Liver (tissue), 3 donors: ENCODE results near the gene GPR157.

Experiments used
- EGR1 ChIP-seq, 2 donors: IDR thresholded peaks; 2 replicates each; pipeline ENCODE4 v1.6.1; 2016 to 2018; ENCODE audit warnings: antibody characterized with exemption in 2 of 2, low read depth in 2 of 2
- FOXA1 ChIP-seq: IDR thresholded peaks from 2 replicates; pipeline ENCODE4 v1.6.1; 2016; ENCODE audit warnings: antibody characterized with exemption
- GABPA ChIP-seq, 2 donors: IDR thresholded peaks in 1 of 2; conservative IDR thresholded peaks in 1 of 2; 2 replicates each; pipeline ENCODE4 v1.6.1; 2016; ENCODE audit warnings: antibody characterized with exemption in 2 of 2, mild to moderate bottlenecking in 1 of 2, moderate library complexity in 1 of 2
- HNF4A ChIP-seq, 2 donors: conservative IDR thresholded peaks; 2 replicates each; pipeline ENCODE4 v1.6.1; 2016; ENCODE audit warnings: antibody characterized with exemption in 2 of 2, mild to moderate bottlenecking in 2 of 2
- JUND ChIP-seq, 2 donors: IDR thresholded peaks; 2 replicates each; pipeline ENCODE4 v1.6.1; 2016; ENCODE audit warnings: antibody characterized with exemption in 2 of 2
- RAD21 ChIP-seq, 2 donors: IDR thresholded peaks; 2 replicates each; pipeline ENCODE4 v1.6.1; 2016; ENCODE audit warnings: antibody characterized with exemption in 2 of 2, mild to moderate bottlenecking in 2 of 2
- RXRA ChIP-seq, 2 donors: IDR thresholded peaks; 2 replicates each; pipeline ENCODE4 v1.6.1; 2017 to 2018; ENCODE audit warnings: antibody characterized with exemption in 2 of 2, mild to moderate bottlenecking in 1 of 2
- SP1 ChIP-seq: IDR thresholded peaks from 2 replicates; pipeline ENCODE4 v1.6.1; 2018; ENCODE audit warnings: antibody characterized with exemption, mild to moderate bottlenecking
- TAF1 ChIP-seq: conservative IDR thresholded peaks from 2 replicates; pipeline ENCODE4 v1.6.1; 2016; ENCODE audit warnings: antibody characterized with exemption, mild to moderate bottlenecking
- YY1 ChIP-seq: IDR thresholded peaks from 2 replicates; pipeline ENCODE4 v1.6.1; 2016; ENCODE audit warnings: antibody characterized with exemption, mild to moderate bottlenecking
- TF ChIP-seq, protein P1 (sequence below): fragments of 150-350 bp; IDR thresholded peaks from 2 replicates; pipeline ENCODE4 v1.5.1; 2017; ENCODE audit warnings: improper control_type of control experiment, low read depth, low read length; ENCODE audit not compliant: missing input control
- TF ChIP-seq, protein P2 (sequence below): IDR thresholded peaks from 2 replicates; pipeline ENCODE4 v1.6.1; 2016; ENCODE audit warnings: antibody characterized with exemption
- TF ChIP-seq, protein P3 (sequence below): IDR thresholded peaks from 2 replicates; pipeline ENCODE4 v1.6.1; 2016; ENCODE audit warnings: antibody characterized with exemption, mild to moderate bottlenecking
- TF ChIP-seq, protein P4 (sequence below): IDR thresholded peaks from 2 replicates; pipeline ENCODE4 v1.6.1; 2016; ENCODE audit warnings: antibody characterized with exemption
- donor health status: healthy.
- donor health status: healthy.

DNA sequence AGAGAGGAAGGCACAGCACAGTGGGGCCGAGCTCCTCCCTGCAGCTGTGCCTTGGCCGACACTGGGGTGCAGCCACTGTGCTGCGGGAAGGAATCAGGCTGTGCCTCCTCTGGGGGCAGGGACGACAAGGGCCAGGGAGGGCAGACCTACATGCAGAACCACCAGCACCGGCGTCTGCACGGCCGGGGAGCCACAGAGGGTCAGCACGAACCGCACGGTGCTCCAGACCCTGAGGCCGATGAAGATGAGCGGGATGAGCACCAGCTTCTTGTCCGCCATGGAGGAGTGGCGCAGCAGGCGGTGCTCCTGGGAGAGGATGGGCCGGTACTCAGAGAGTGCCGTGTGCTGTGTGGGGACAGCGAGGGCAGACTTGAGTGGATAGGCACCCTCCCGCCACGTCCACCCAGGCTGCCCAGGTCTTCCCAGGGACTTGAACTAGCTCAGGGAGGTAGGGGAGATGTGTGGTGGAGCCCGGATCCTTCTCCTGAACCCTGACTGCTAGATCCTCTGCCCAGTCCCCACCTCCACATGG lies 23.5 kb downstream of the GPR157 start:
- TF ChIP-seq RXRA (IDR thresholded peaks at IDR 0.05): no peak
- TF ChIP-seq, protein P1, sequence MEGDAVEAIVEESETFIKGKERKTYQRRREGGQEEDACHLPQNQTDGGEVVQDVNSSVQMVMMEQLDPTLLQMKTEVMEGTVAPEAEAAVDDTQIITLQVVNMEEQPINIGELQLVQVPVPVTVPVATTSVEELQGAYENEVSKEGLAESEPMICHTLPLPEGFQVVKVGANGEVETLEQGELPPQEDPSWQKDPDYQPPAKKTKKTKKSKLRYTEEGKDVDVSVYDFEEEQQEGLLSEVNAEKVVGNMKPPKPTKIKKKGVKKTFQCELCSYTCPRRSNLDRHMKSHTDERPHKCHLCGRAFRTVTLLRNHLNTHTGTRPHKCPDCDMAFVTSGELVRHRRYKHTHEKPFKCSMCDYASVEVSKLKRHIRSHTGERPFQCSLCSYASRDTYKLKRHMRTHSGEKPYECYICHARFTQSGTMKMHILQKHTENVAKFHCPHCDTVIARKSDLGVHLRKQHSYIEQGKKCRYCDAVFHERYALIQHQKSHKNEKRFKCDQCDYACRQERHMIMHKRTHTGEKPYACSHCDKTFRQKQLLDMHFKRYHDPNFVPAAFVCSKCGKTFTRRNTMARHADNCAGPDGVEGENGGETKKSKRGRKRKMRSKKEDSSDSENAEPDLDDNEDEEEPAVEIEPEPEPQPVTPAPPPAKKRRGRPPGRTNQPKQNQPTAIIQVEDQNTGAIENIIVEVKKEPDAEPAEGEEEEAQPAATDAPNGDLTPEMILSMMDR: no peak
- no peak for TF ChIP-seq EGR1 (IDR thresholded peaks at IDR 0.05; ENCODE audit: low read depth in 2 of 2)
- TF ChIP-seq, protein P2, sequence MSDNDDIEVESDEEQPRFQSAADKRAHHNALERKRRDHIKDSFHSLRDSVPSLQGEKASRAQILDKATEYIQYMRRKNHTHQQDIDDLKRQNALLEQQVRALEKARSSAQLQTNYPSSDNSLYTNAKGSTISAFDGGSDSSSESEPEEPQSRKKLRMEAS: no peak
- no peak for TF ChIP-seq YY1
- TF ChIP-seq GABPA (IDR thresholded peaks at IDR 0.05 in 1 of 2, conservative IDR thresholded peaks at IDR 0.05 in 1 of 2): no peak
- TF ChIP-seq, protein P3, sequence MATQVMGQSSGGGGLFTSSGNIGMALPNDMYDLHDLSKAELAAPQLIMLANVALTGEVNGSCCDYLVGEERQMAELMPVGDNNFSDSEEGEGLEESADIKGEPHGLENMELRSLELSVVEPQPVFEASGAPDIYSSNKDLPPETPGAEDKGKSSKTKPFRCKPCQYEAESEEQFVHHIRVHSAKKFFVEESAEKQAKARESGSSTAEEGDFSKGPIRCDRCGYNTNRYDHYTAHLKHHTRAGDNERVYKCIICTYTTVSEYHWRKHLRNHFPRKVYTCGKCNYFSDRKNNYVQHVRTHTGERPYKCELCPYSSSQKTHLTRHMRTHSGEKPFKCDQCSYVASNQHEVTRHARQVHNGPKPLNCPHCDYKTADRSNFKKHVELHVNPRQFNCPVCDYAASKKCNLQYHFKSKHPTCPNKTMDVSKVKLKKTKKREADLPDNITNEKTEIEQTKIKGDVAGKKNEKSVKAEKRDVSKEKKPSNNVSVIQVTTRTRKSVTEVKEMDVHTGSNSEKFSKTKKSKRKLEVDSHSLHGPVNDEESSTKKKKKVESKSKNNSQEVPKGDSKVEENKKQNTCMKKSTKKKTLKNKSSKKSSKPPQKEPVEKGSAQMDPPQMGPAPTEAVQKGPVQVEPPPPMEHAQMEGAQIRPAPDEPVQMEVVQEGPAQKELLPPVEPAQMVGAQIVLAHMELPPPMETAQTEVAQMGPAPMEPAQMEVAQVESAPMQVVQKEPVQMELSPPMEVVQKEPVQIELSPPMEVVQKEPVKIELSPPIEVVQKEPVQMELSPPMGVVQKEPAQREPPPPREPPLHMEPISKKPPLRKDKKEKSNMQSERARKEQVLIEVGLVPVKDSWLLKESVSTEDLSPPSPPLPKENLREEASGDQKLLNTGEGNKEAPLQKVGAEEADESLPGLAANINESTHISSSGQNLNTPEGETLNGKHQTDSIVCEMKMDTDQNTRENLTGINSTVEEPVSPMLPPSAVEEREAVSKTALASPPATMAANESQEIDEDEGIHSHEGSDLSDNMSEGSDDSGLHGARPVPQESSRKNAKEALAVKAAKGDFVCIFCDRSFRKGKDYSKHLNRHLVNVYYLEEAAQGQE: no peak
- no peak for TF ChIP-seq JUND (IDR thresholded peaks at IDR 0.05)
- TF ChIP-seq TAF1: no peak
- TF ChIP-seq, protein P4, sequence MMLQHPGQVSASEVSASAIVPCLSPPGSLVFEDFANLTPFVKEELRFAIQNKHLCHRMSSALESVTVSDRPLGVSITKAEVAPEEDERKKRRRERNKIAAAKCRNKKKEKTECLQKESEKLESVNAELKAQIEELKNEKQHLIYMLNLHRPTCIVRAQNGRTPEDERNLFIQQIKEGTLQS: no peak
- no peak for TF ChIP-seq RAD21 (IDR thresholded peaks at IDR 0.05)
- no peak for TF ChIP-seq FOXA1
- TF ChIP-seq HNF4A (conservative IDR thresholded peaks at IDR 0.05): no peak
- no peak for TF ChIP-seq SP1
